Measurements from ENCODE around the gene RNF8. TPM values are rescaled to one million over a fixed set of nuclear protein-coding genes. Genes with fewer than 3 reads are reported as not detected.

RNF8 gene
- total and polyA plus RNA-seq, 7 donors = 9.4 to 28.5 (median 12.7) TPM

GRCh38 chr6:37359039-37359438 is 5.3 kb downstream of the RNF8 start:
- intact Hi-C loops (cut with DNase I) = no loop called here
- H3K27me3 ChIP-seq (ENCODE audit: insufficient read depth in 3 of 3, low read length in 2 of 3) = no peaks in the 10 kb centered on the region
- H3K27ac ChIP-seq = no peak overlapping the region
- H3K9me3 ChIP-seq = no peaks in the 10 kb centered on the region
- 91 to 97% (median 91%) methylated on average over 3 of the region's 3 CpGs for WGBS, 3 donors
- no peak for ATAC-seq
- no peak overlapping the region for H3K4me3 ChIP-seq
- no peak for DNase-seq
- TF ChIP-seq, protein P1, sequence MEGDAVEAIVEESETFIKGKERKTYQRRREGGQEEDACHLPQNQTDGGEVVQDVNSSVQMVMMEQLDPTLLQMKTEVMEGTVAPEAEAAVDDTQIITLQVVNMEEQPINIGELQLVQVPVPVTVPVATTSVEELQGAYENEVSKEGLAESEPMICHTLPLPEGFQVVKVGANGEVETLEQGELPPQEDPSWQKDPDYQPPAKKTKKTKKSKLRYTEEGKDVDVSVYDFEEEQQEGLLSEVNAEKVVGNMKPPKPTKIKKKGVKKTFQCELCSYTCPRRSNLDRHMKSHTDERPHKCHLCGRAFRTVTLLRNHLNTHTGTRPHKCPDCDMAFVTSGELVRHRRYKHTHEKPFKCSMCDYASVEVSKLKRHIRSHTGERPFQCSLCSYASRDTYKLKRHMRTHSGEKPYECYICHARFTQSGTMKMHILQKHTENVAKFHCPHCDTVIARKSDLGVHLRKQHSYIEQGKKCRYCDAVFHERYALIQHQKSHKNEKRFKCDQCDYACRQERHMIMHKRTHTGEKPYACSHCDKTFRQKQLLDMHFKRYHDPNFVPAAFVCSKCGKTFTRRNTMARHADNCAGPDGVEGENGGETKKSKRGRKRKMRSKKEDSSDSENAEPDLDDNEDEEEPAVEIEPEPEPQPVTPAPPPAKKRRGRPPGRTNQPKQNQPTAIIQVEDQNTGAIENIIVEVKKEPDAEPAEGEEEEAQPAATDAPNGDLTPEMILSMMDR (IDR thresholded peaks at IDR 0.05) = no peak
- peaks cover 5% of the 10 kb centered on the region for H3K4me1 ChIP-seq
- peaks cover 0 to 31% of the 10 kb centered on the region in 2 donors for H3K36me3 ChIP-seq (ENCODE audit: insufficient read depth in 1 of 2, low read depth in 1 of 2)

GRCh38 chr6:37362101-37362828 is 8.5 kb downstream of the RNF8 start:
- no peaks in the 10 kb centered on the region for H3K9me3 ChIP-seq
- H3K4me3 ChIP-seq = no peak overlapping the region
- no peaks in the 10 kb centered on the region for H3K4me1 ChIP-seq
- intact Hi-C loops (cut with DNase I) = no loop called here
- DNase-seq (no peak), ATAC-seq (no peak)
- H3K36me3 ChIP-seq (ENCODE audit: insufficient read depth in 1 of 2, low read depth in 1 of 2) = peaks cover 0 to 34% of the 10 kb centered on the region in 2 donors
- no peak overlapping the region for H3K27ac ChIP-seq
- H3K27me3 ChIP-seq (ENCODE audit: insufficient read depth in 3 of 3, low read length in 2 of 3) = no peaks in the 10 kb centered on the region
- TF ChIP-seq, protein P1 (IDR thresholded peaks at IDR 0.05) = no peak
- 83 to 88% (median 84%) methylated on average over 2 of the region's 2 CpGs for WGBS, 3 donors

DNA sequence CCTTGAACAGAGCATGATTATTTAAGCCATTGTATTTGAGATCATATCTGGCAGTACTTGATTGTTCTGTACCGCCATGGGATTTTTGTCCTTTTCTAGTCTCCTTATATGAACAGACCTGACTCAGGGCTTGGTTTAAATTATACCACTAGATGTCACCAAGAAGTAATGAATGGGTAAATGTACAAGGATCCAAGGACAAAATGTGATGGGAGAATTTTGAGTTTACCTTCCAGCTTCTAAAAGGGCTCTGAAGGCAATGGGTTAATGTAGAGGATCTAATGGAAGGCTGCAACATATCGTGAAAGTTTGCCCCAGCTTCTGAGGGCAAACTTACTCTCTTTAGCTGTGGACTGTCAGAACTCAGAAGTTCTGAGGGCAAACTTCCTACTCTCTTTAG is 12.0 kb downstream of the RNF8 start:
- H3K9me3 ChIP-seq = no peaks in the 10 kb centered on the region
- no peak for ATAC-seq
- WGBS, 3 donors = 37 to 57% (median 46%) methylated on average over 2 of the region's 2 CpGs
- intact Hi-C loops (cut with DNase I) = no loop called here
- TF ChIP-seq, protein P1 (IDR thresholded peaks at IDR 0.05) = peak; percentile 13
- H3K27me3 ChIP-seq (ENCODE audit: insufficient read depth in 3 of 3, low read length in 2 of 3) = no peaks in the 10 kb centered on the region
- no peak for DNase-seq
- peaks cover 4 to 57% of the 10 kb centered on the region in 2 donors for H3K36me3 ChIP-seq (ENCODE audit: insufficient read depth in 1 of 2, low read depth in 1 of 2)
- H3K4me1 ChIP-seq = peaks cover 6% of the 10 kb centered on the region
- no peak overlapping the region for H3K27ac ChIP-seq
- H3K4me3 ChIP-seq = no peak overlapping the region

DNA sequence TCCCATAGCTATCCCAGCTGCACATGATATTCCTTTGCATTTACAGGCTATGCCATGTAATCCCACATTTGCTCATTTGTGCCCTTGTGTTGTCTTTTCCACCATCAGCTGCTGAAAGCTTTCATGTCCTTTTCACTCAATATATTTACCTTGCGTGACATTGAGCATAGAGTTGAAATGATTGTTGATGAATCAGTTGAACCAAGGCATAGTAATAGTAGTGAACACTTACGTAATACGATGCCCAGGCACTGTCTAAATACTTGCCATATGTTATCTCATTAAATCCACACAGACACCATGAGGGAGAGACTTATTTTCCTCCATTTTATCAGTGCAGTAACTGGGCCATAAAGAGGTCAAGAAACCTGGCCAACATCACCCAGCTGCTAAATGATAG is 13.1 kb downstream of the RNF8 start:
- H3K27ac ChIP-seq = no peak overlapping the region
- H3K27me3 ChIP-seq (ENCODE audit: insufficient read depth in 3 of 3, low read length in 2 of 3) = no peaks in the 10 kb centered on the region
- 82 to 98% (median 95%) methylated on average over 3 of the region's 3 CpGs for WGBS, 3 donors
- intact Hi-C loops (cut with DNase I) = no loop called here
- no peak for ATAC-seq
- no peak overlapping the region for H3K4me3 ChIP-seq
- TF ChIP-seq, protein P1 (IDR thresholded peaks at IDR 0.05) = no peak
- H3K4me1 ChIP-seq = peaks cover 6% of the 10 kb centered on the region
- H3K9me3 ChIP-seq = no peaks in the 10 kb centered on the region
- H3K36me3 ChIP-seq (ENCODE audit: insufficient read depth in 1 of 2, low read depth in 1 of 2) = peaks cover 4 to 56% of the 10 kb centered on the region in 2 donors
- no peak for DNase-seq

GRCh38 chr6:37368961-37369320 is 15.2 kb downstream of the RNF8 start:
- TF ChIP-seq, protein P1 (IDR thresholded peaks at IDR 0.05) = no peak
- H3K4me1 ChIP-seq = peaks cover 6% of the 10 kb centered on the region
- intact Hi-C loops (cut with DNase I) = no loop called here
- 80 to 95% (median 85%) methylated on average over 1 of the region's 1 CpG for WGBS, 3 donors
- H3K9me3 ChIP-seq = no peaks in the 10 kb centered on the region
- no peak overlapping the region for H3K4me3 ChIP-seq
- H3K36me3 ChIP-seq (ENCODE audit: insufficient read depth in 1 of 2, low read depth in 1 of 2) = peaks cover 4 to 50% of the 10 kb centered on the region in 2 donors
- DNase-seq (no peak), ATAC-seq (no peak)
- no peak overlapping the region for H3K27ac ChIP-seq
- no peaks in the 10 kb centered on the region for H3K27me3 ChIP-seq (ENCODE audit: insufficient read depth in 3 of 3, low read length in 2 of 3)

All from psoas muscle (tissue), 8 donors.